GM21619 (cell line): ENCODE data around the gene RHO.

Experiments
- ATAC-seq: cut with Tn5 transposase; IDR thresholded peaks from one replicate; pipeline ENCODE4 v1.9.1; 2021; ENCODE audit not compliant: unreplicated experiment

RHO gene

DNA sequence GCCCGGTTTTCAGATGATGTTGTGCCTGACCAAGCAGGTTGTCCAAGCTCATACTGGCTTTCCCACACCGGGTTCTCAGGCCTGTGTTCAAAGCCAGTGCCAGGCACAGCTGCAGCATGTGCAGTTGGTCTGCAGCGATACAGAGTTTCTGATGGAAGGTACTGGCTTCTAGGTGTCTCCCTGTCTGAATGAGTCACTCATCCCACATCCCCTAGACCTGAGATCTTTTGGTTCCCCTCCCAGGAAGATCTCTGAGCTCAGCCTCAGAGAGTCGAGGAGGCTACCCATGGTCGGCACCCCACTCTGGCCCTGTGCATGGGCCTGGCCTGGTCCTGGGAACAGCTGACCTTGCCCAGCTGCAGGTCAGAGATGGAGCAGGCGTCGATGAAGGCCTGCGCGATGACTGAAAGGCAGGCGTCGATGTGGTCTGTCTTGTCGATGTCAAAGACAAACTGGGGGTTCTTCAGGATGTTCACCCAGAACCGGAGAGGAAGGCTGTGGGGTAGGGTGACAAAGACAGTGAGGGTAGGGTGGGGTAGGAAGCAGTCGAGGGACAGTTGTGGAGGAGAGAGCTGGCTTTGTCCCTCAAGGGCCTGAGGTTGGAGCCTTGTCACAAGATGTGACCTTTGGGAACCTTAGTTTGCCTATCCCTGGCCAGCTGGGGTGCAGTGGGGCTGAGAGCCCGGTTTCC, 29.8 kb downstream of the RHO start:
- ATAC-seq = no peak

- no peak for ATAC-seq
Measured at GRCh38 chr3:129558772-129559564, 30.5 kb downstream of the RHO start.

DNA sequence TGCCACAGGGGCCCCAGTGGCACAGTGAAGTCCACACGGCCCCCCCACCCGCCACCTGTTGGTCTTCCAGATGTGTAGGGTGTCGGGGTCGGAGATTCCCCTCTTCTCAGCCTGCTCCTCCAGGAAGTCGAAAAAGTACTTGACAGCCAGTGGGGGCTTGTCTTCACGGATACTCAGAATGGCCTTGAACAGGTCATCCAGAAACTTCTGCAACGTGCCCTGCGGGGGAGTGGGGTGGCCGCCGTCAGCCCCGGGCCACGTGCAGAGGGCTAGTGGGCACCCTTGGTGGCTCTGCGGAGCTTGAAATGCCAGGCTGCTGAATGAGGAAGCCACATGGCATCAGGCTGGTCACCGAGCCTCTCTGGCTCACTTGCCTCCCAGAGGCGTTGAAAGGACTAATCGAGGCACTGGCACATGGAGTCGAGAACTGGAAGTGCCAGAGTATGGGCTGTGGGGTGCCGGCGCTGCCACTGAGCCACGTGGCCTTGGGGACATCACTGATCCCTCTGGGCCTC, 31.2 kb downstream of the RHO start:
- ATAC-seq = no peak

DNA sequence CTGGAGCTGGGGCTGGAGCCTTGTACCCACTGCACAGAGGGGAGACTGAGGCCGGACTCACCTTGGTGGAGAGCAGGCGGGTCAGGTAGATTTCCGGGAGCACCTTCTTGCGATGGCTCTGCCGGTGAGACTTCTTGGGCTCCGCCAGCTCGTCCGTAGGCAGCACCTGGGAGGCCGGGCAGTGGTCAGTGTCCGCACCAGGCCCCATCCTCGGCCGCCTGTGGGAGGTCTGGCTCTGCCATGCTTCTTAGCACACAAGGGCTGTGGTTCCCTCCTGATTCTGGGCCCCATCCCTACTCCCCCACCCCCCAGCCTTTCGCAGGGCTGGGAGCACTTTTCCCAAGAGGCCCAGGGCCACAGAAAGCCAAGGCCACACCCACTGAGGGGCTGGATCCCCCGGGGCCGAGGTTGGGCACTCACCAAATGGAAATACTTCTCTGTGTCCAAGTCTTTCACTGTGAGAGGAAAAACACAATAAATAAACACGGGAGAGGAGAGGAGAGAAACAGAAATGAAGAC, 31.9 kb downstream of the RHO start:
- no peak for ATAC-seq

DNA sequence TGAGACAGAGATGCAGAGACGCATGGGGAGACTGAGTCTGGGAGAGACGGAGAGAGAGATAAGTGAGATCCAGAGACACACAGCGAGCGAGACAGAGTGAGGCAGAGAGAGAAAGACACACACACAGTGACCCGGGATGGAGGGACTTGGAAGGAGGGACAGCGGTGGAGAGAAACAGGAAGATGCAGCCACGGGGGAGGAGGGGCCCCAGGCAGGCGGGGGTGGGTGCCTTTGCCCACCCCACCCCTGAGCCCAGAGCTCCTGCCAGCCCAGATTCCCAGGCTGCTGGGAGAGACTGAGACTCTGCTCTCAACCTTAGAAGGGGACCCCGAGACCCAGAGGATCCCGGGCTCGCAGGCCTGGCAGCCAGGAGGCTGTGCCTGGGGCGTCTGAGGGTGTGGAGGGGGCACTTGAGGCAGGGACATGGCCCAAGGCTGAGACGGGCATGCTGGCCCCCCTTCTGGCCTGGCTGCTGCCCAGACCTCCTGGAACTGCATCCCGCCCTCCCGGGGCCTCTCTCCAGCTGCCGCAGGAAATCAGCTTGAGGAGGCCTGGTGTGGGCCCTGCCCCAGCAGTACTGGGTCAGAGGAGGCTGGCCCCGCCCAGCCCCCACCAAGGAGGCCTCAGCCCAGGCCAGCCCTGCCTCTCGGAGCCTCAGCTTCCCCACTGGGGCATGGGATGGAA, 32.6 kb downstream of the RHO start:
- ATAC-seq = no peak

GRCh38 chr3:129561619-129562248, 33.3 kb downstream of the RHO start:
- no peak for ATAC-seq

- ATAC-seq = no peak
Measured at GRCh38 chr3:129562803-129563202, 34.4 kb downstream of the RHO start.

GRCh38 chr3:129563332-129563731, 34.9 kb downstream of the RHO start:
- no peak for ATAC-seq

GRCh38 chr3:129563850-129564535, 35.6 kb downstream of the RHO start:
- ATAC-seq = no peak

- ATAC-seq = no peak
Measured at GRCh38 chr3:129564981-129565644, 36.7 kb downstream of the RHO start.

DNA sequence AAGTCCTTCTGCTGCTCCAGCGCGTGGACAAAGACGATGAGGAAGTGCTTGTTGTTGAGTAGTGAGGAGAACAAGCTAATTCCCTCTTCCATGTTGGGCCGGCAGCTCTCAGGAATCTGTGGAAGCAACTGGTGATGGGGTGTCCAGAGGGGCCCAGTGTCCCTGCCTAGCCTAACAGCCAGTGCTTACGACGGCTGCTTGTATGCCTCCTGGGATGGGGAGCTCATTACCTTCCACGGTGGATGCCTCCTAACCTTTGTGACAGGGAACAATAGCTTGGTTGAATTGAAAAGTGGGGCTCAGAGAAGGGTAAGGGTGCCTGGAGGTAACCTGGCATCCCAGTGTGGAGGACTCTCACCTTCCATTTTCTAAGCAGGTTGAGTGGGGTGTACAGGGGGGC, 37.5 kb downstream of the RHO start:
- no peak for ATAC-seq

GRCh38 chr3:129567176-129567705, 38.8 kb downstream of the RHO start:
- ATAC-seq = no peak

- no peak for ATAC-seq
Measured at GRCh38 chr3:129567939-129568338, 39.5 kb downstream of the RHO start.

GRCh38 chr3:129569856-129570255, 41.4 kb downstream of the RHO start:
- ATAC-seq = no peak

- no peak for ATAC-seq
Measured at GRCh38 chr3:129571605-129572547, 43.4 kb downstream of the RHO start.

DNA sequence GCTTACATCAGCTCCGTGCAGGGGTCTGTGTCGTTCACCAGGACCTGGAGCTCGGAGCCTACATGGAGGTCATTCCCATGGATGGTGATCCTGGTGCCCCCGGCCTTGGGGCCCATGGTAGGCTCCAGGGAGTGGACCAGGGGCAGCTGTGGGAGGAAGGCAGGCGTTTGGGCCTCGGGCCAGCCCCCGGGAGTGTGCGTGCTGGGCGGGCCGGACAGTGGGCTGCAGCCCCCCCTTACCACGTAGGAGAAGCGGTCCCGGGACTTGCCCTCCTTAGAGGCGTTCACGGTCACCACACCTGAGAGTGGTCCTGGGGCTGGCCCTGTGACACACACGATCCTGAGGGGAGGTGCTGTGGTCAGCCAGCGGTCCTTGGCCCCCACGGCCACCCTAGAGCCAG, 44.2 kb downstream of the RHO start:
- no peak for ATAC-seq

GRCh38 chr3:129573493-129573892, 45.1 kb downstream of the RHO start:
- ATAC-seq = no peak

GRCh38 chr3:129574206-129574605, 45.8 kb downstream of the RHO start:
- ATAC-seq = no peak
